SKM-1 treated with dmso at 0.1 percent for 144 hours (cell line): ENCODE data around the gene ZFP1.
"Not testable (repeated sequence)": the region's sequence is repeated elsewhere in the genome, so short reads cannot be mapped to it uniquely, and the experiment has no call there.

Experiments used
- DNase-seq: peaks from one replicate; lab custom pipeline; 2025; ENCODE audit not compliant: unreplicated experiment; lab: John Stamatoyannopoulos, UW

Gene ZFP1

GRCh38 chr16:75203096-75203495, 54.8 kb downstream of the ZFP1 start:
- DNase-seq: no peak

GRCh38 chr16:75203667-75204409, 55.5 kb downstream of the ZFP1 start:
- no peak for DNase-seq

GRCh38 chr16:75204410-75204758, 56.1 kb downstream of the ZFP1 start:
- DNase-seq: no peak

- DNase-seq: not testable (repeated sequence)
These were observed 56.6 kb downstream of the ZFP1 start for GRCh38 chr16:75204905-75205304.

- DNase-seq: not testable (repeated sequence)
These were observed 57.1 kb downstream of the ZFP1 start for GRCh38 chr16:75205438-75205837.

- not testable (repeated sequence) for DNase-seq
These were observed 57.8 kb downstream of the ZFP1 start for GRCh38 chr16:75205961-75206748.

- no peak for DNase-seq
These were observed 58.6 kb downstream of the ZFP1 start, which contains the start of gene CTRB2 for GRCh38 chr16:75206749-75207451. Gene CTRB2 (minus strand): TSS chr16:75207161. CDS start chr16:75207141, 20 bp downstream.

GRCh38 chr16:75207831-75208230, 59.5 kb downstream of the ZFP1 start:
- DNase-seq: no peak

GRCh38 chr16:75208242-75208825, 60.0 kb downstream of the ZFP1 start:
- no peak for DNase-seq

GRCh38 chr16:75208861-75209505, 60.7 kb downstream of the ZFP1 start:
- DNase-seq: no peak

GRCh38 chr16:75209514-75209913, 61.2 kb downstream of the ZFP1 start:
- DNase-seq: not testable (repeated sequence)

GRCh38 chr16:75209944-75210343, 61.6 kb downstream of the ZFP1 start:
- no peak for DNase-seq

- not testable (repeated sequence) for DNase-seq
These were observed 63.0 kb downstream of the ZFP1 start for GRCh38 chr16:75211286-75211685.

GRCh38 chr16:75216127-75216526, 67.8 kb downstream of the ZFP1 start:
- DNase-seq: no peak

GRCh38 chr16:75216576-75216975, 68.3 kb downstream of the ZFP1 start:
- no peak for DNase-seq

- DNase-seq: no peak
These were observed 69.1 kb downstream of the ZFP1 start for GRCh38 chr16:75217389-75217851.

GRCh38 chr16:75218256-75219076, 70.1 kb downstream of the ZFP1 start, which contains the start of gene CTRB1:
Gene CTRB1 (plus strand): TSS chr16:75218988. CDS start chr16:75219008, 20 bp downstream.
- no peak for DNase-seq

GRCh38 chr16:75219088-75219487, 70.8 kb downstream of the ZFP1 start:
- DNase-seq: no peak

GRCh38 chr16:75219838-75220237, 71.5 kb downstream of the ZFP1 start:
- DNase-seq: no peak
